Endothelial cell of umbilical vein (primary cell): ENCODE results near the gene ORAI3.

Experiments
- CTCF ChIP-seq, 2 donors: IDR thresholded peaks; 1 replicate in 1 of 2; 2 replicates in 1 of 2; pipeline ENCODE4 v1.5.1; 2011; ENCODE audit warnings: low read length in 2 of 2, mild to moderate bottlenecking in 2 of 2, moderate library complexity in 2 of 2, control low read depth in 1 of 2, inconsistent platforms in 1 of 2, low read depth in 1 of 2; ENCODE audit not compliant: insufficient read depth in 1 of 2; ENCODE audit errors: extremely low read depth in 1 of 2
- EZH2 ChIP-seq: IDR thresholded peaks from 2 replicates; pipeline ENCODE4 v1.6.1; 2012; ENCODE audit warnings: borderline replicate concordance, low read depth, mild to moderate bottlenecking, moderate library complexity, low read length, inconsistent platforms; ENCODE audit not compliant: severe bottlenecking
- GATA2 ChIP-seq: IDR thresholded peaks from 2 replicates; pipeline ENCODE4 v1.7.0; 2011; ENCODE audit warnings: low read depth, mild to moderate bottlenecking, moderate library complexity, mixed read lengths, low read length; ENCODE audit not compliant: insufficient read length, insufficient read depth
- JUN ChIP-seq: IDR thresholded peaks from 2 replicates; pipeline ENCODE4 v1.6.1; 2011; ENCODE audit warnings: borderline replicate concordance, low read depth; ENCODE audit not compliant: insufficient read length, insufficient read depth
- MAX ChIP-seq: IDR thresholded peaks from 2 replicates; pipeline ENCODE4 v1.6.1; 2011; ENCODE audit not compliant: insufficient read depth, insufficient read length
- MYC ChIP-seq: IDR thresholded peaks from one replicate; pipeline ENCODE4 v1.6.1; 2011; ENCODE audit warnings: mild to moderate bottlenecking, low read depth, low read length
- POLR2A ChIP-seq: IDR thresholded peaks from 2 replicates; pipeline ENCODE4 v1.6.1; 2012; ENCODE audit warnings: low read depth, mild to moderate bottlenecking, control low read depth, low read length
- POLR2AphosphoS5 ChIP-seq: IDR thresholded peaks from 2 replicates; pipeline ENCODE4 v1.6.1; 2012; ENCODE audit warnings: low read depth, mild to moderate bottlenecking, control low read depth, low read length, moderate library complexity; ENCODE audit not compliant: insufficient read depth

GRCh38 chr16:30995927-30996323 is 47.1 kb downstream of the ORAI3 start:
- TF ChIP-seq POLR2AphosphoS5, result no peak
- TF ChIP-seq CTCF (IDR thresholded peaks at IDR 0.05; ENCODE audit: extremely low read depth in 1 of 2, insufficient read depth in 1 of 2, low read depth in 1 of 2, low read length in 2 of 2), result no peak
- TF ChIP-seq POLR2A, result no peak
- TF ChIP-seq EZH2, result no peak
- TF ChIP-seq MAX, result no peak
- TF ChIP-seq GATA2, result no peak
- no peak for TF ChIP-seq JUN
- TF ChIP-seq MYC, result no peak
